Stimulated activated CD4-positive, alpha-beta T cell treated with anti-CD3 and anti-CD28 coated beads, Interleukin-15, amount 100 ng/mL, for 48 hours (primary cell): ENCODE results near the gene XPC.
"Not testable (repeated sequence)": the region's sequence is repeated elsewhere in the genome, so short reads cannot be mapped to it uniquely, and the experiment has no call there.

ENCODE experiments used
- DNase-seq, 2 donors: peaks; one replicate each; pipeline ENCODE4 v3.0.0-alpha.2; 2020; ENCODE audit warnings: low read depth in 2 of 2

Gene XPC

DNA sequence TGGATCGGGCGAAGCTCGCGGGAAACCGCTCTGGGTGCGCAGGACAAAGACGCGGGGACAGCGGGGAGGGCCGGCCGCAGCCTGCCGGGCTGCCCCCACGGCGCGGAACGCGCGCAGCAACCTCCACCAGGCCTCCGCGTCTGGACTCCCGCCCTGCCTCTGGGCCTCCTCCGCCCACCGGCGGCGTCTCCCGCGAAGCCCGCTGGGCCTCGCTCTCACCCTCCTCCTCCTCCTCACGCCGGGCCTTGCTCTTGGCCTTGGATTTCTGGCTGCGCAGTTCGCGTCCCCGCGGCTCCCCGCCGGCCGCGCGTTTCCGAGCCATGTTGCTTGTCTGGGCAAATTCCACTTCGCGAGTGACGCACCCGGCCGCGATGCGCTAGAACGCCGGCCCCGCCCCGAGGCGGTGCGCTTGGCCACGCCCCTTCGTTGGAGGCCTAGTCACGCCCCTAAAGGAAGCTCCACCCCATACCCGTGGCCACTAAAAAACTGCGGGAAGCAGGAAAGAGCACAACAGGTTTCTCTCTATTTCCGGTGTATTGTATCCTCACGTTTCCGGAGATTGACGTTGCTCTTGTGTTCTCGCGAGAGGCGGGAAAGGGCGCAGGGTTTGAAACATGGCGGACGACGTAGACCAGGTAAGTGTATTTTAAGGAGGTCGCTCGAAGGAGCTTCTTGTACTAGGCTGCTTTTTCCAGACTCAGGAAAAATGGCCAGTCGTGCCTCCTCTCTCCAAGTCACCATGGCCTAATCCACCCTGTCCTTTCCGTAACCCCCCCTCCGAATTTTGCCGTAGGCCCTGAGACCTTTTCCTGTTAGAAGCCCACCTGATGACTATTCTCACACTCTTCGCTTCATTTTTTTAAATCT lies at the start of gene XPC, which contains the start of gene LSM3:
Gene XPC (minus strand): TSS at position 355 of the 867 bp plus-strand sequence. CDS start 33 bp downstream, at position 322.
Gene LSM3 (plus strand): TSS at position 571 of the 867 bp plus-strand sequence. CDS start 44 bp downstream, at position 615.
- peak; percentile 93 to 94 for DNase-seq

DNA sequence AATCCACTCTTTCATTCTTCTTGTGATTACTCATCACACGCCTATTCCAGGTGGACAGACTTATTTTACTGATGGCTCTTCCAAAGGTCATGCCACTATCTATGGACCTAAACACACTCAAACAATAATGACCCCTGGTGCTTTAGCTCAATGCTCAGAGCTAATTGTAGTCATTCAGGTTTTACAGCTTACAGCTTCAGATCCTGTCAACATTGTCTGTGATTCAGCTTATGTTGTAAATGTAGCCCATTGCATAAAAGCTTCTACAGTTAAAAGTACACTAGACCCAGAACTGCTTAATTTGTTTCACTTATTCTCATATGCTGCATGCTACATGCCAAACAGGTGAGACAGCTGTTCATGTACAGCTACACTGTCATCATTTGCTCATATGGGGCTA lies 49.5 kb upstream of the XPC start:
- DNase-seq = no peak

DNA sequence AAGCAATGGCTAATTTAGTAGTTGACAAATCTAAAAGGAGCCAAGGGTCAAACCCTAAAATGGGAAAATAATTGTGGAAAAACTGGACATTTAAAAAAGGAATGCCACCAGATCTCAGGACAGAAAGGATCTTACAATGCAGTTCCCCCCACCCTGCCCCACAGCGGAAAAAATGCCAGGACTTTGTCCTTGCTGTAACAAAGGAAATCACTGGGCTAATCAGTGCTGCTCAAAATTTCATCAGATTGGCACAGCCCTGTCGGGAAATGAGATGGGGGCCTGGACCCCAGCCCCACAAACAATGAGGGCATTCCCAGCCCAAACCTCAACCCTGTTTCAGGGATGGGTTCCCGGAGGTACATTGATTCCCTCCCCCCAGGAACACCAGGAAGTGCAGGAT lies 48.0 kb upstream of the XPC start:
- DNase-seq = not testable (repeated sequence)

DNA sequence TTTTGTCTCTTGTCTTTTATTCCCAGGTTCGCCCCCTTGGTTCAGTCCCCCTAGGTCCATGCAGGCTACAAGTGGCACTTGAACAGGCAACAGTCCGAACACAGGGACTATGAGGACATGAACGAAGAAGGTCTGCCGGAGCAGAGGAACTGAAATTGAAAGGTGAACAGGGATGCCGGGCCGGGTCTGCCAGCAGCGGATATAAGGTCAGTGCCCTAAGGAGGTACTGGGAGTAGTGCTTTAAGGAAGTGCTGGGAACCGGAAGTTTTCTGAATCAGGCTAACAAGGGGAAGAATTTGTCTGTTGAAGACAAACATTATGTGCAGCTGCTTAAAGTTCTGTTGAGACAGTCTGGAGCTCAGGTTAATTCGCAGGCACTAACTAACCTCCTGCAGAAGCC lies 47.0 kb upstream of the XPC start:
- no peak for DNase-seq

DNA sequence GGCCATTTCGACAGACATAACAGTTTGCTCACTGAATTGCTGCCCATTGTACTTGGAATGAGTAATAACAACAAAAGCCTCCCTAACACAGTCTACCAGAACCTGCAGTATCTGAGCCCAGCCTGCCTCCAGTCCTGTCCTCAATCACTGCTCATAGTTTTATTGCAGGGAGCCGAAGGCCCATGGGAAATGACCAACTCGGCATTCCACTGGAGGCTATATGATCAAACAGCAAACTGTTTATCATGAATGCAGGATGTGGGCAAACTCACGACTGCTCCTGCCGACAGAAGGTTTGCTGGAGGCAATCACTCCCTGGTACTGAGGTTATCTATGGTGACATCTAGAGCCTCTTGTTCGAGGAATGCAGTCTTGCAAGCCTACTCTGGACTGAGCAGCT lies 46.5 kb upstream of the XPC start:
- no peak for DNase-seq

DNA sequence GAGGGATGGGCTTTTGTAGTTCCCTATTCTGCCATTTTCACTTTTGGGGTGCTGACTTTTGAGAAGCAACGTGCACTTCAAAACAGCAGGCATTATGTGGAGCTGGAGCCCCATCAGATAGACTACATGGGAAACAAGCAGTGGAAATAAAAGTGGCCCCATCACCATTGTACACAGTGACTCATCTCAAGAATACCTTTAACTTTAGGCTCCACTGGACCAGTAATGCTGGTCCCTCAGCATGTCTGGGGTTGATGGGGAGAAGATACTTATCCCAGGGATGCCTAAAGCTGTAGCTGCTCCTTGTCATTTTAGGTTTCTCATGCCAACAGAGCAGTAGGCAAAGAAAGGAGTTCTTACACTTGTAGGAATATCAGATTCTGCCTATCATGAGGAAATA lies 45.2 kb upstream of the XPC start:
- DNase-seq = no peak

DNA sequence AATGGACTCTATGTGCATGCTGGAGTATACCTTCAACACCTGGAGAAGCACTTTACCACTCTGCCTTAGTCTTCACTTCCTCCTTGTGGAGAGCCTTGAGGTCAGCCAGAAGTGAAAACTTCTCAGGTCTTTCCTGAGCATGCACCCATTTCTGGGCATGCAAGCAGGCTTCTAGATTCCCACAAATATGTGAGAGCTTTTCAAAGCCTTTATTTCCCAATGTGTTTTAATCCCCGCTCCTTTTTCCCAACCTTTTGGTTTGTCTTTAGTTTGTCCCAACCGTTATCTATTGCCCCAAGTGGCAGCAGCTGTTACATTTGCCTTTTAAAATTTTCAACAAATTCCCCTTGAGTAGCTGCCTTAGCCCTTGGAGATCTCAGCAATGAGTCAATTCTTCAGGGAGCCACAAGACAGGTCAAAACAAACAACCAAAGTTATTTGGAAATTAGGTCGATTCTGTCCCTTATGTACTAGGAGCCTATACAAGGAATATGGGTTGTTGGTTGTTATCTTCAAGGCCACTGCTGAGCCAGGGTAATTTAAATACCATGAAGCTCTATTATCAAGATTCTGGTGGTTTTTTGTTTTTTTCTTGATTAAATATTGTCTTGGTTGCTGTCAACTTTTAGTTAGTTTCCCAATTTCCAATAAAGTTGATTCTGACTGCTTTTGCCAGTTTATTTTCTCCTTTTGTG lies 44.6 kb upstream of the XPC start:
- DNase-seq = no peak

DNA sequence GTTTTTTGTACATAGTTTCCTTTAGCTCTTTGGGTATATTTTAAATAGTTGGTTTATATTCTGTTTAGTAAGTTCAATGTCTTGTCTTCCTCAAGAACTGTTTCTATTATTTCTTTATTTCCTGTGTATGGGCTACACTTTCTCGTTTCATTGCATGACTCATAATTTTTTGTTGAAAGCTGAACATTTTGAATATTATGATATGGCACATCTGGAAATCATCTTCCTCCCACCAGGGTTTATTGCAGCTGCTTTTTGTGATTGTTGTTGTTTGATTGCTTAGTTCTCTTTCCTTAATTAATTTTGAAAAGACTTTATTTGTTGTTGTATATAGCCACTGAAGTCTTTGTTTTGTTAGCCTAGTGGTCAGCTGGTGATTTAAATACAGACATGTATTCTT lies 44.1 kb upstream of the XPC start:
- no peak for DNase-seq

DNA sequence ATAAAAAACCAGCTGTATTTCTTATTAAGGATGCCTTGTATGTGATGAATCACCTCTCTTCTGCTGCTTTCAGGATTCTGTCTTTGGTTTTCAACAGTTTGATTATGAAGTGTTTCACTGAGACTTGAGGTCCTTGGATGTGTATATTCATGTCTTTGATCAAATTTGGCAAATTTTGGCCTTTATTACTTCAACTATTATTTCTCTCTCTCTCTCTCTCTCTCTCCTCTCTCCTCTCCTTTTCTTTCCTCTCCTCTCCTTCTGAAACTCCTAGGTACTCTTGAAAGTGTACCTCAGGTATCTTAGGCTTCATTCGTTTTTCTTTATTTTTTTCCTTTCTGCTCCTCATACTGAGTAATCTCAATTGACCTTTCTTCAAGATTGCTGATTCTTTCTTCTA lies 43.5 kb upstream of the XPC start:
- no peak for DNase-seq

DNA sequence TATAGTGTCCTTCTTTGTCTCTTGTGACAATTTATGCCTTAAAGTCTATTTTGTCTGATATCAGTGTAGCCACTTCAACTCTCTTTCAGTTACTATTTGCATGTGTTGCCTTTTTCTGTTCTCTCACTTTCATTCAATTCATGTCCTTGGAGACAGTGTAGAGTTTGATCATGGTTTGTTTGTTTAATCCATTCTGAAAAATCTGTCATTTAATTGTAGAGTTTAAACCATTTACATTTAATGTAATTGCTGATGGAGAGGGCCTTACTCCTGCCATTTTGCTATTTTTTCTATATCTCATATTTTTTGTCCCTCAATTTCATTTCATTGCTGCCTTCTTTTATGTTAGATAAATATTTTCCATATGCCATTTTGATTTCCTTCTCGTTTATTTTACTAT lies 42.5 kb upstream of the XPC start:
- no peak for DNase-seq

DNA sequence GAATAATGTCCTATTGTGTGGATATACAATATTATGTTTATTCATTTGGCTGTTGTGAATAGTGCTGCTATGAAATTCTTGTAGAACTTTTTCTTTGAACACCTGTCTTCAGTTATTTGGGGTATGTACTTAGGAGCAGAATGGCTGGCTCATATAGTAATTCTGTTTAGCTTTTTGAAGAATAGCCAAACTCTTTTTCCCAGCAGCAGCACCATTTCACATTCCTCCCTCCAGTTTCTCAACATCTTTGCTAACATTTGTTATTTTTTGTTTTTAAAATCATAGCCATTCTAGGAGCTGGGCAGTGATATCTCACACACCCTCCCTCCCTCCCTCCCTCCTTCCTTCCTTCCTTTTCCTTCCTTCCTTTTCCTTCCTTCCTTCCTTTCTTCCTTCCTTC lies 40.0 kb upstream of the XPC start:
- no peak for DNase-seq

DNA sequence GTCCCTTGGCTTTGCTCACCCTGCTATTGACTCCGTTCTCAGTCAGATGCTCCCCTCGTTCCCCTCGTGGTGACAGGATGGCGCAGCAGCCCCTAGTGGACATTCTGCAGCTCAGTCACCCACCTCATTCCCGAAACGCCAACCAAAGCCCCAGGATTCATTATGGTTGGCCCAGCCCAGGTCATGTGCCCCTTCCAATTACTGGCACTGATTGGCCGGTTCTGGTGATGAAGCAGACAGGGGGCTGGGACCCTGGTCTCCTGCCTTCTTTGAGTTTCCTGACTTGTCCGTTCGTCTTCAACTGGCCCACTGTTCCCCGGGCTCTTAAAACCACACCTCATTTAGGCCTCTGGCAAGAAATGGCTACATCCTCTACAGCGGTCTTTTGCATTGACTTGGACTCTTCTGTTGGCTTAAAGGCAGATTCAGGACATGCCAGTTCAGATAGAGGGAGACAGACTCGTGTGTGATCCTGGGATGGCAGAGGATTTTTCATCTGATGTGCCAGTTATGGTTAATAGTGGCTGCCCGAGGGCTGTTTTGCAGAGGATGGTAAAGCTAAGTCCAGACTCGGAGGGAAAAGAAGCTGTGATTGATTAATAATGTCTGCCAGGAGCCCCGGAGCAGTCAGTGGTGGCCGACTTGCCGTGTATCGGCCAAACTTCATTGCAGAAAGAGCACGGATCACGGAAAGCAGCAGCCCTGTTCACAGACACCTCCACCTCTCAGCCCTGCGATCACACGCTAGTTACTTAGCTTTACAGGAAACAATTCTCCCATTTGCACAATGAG lies 38.1 kb upstream of the XPC start:
- DNase-seq = peak; percentile 20 to 27

DNA sequence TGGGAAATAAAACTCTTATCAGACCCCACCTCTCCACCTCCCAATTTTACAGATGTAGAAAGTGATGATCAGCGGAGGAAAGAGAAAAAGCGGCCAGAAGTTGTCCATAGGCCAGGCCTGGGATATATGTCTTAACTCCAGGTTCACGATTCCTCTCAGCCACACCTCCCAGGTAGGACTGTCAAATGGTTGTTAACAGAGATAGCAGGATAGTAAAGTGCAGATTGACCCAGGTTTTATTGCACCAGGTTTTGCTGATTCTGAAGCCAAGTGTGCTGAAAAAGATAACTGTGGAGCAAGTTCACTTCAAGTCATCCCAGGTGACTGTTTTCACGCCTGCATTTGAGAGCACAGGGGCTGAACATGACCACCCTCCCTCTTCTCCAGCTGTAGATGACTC lies 36.4 kb upstream of the XPC start:
- no peak for DNase-seq

DNA sequence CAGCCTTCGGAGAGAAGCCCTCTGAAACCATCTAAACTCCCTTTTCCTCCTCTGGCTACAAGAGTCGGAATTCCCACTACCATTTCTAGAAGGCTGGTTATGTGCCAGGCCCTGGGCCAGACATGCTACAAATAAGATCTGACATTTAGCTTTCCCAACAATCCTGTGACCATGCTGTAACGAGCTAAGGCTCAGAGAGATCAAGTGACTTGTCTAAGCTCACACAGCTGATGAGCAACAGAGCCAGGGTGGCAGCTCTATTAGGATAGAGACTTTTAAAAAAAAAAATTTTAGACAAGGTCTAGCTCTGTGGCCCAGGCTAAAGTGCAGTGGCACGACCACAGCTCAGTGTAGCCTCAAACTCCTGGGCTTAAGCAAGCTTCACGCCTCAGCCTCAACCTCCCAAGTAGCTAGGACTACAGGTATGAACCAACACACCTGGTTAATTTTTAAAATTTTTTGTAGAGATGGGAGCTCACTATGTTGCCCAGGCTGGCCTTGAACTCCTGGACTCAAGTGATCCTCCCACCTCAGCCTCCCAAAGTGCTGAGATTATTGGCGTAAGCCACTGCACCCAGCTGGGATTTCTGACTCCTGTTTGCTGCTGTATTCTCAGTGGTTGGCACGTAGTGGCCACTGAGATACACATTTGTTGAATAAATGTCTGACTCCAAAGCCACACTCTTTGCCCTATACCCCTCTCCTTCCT lies 34.8 kb upstream of the XPC start:
- DNase-seq = no peak

DNA sequence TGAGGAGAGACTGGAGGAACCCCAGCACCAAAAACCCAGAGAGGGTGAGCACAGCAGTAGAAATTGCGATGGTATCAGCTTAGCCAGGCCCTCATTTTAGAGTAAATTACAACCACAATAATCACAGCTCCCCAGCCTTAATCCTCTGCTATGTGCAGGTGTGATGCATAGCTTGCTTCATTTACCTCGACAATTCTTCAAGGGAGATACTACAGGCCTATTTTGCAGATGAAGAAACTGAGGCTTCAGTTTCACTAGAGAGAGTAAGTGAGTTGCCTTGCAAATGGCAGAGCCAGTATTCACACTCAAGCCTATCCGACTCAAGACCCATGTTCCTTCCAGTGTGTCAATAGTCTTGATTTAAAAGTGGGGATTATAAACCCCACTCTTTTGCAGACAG lies 33.6 kb upstream of the XPC start:
- DNase-seq = no peak

DNA sequence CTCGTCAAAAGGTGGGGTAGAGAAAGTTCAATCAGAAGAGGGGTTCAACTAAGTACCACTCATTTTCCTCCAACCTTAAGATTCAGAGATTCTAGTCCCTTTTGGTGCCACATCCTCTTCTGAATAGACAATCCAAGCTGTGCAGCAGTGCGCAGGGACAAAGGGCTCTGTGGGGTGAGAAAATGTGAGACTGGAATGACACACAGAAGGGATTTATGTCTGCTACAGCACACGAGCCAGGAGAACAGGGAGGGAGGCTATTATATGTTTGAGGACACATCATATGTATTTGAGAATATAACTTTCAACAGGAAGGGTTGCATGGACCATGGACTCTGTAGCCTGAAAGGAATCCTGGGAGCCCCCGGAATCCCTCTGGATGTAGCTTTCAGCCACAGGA lies 33.2 kb upstream of the XPC start:
- no peak for DNase-seq

DNA sequence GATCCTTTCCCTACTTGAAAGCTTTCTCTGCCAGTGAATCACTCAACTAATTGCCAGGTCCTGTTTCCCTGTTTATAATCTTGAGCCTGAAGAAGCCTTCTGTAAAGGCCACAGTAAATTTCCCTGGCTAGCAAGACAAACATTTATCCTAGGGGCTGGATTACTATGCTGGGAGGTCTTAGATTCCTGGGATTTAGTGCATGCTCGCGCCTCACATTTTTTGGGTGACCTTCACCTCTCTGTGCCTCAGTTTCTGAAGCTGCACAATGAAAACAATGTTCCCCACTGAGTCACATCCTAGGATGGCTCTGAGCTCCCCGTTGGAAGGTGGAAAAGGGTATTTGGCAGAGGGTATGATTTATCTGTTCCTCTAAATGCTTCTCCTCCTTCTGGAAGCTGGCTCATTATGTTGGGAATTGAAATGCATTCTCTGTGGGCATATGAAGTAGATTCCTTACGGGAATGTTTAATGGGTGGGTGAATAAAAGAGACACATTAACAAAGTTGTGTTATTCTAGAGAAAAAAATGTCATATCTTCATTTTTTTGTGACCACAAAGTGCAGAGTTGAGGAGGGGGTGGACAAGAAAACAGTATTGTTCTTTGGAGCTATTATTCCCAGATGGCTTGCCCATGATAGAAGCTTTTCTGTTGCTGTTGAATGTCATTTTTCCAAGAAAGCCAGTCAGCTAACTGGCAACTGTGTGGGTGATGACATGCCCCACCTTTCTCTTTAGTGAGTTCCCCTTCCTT lies 32.6 kb upstream of the XPC start:
- DNase-seq = no peak

DNA sequence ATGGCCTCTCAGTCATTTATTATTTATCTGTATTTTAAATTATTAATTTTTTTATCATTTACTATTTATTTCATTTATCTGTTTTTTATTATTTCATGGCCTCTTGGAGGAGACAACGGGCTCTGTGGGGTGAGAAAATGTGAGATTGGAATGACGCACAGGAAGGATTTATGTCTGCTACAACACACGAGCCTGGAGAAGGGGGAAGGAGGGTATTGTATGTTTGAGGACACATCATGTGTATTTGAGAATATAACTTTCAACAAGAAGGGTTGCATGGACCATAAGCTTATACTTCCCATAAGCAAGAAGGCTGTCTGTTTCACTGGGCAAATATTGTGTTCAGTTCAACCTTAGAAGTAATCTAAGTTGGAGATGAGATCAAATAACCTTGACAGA lies 31.9 kb upstream of the XPC start:
- no peak for DNase-seq

DNA sequence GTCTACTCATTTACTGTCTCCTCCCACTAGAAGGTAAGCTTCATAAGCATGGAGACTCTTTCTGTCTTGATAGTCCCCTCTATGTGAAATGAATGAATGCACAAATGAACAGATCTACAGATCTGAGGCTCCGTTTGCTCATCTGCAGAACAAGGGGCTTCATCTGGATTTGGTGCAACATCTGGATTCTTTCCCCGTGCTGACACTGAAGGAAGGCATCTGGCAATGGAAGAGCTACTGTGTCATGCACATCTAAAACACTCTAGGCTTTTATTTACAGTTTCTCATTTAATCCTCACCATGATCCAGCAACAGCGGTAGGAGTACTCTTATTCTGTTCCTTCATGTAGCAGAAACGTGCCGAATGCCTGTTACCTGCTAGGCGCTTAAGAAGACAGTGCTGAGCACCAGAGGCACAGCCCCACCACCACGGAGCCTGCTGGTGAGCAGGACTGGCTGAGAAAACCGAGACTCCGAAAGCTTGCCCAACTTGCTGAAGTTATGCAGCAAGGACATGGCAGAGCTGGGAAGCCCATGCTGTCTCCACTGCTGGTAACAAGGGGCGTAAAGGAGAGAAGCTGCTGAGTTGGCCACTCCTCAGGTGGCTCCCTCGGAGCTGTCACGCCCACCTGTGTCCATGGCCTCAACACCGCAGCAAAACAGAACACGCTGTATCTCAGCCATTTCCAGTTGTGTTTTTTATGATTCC lies 31.3 kb upstream of the XPC start:
- DNase-seq = no peak

DNA sequence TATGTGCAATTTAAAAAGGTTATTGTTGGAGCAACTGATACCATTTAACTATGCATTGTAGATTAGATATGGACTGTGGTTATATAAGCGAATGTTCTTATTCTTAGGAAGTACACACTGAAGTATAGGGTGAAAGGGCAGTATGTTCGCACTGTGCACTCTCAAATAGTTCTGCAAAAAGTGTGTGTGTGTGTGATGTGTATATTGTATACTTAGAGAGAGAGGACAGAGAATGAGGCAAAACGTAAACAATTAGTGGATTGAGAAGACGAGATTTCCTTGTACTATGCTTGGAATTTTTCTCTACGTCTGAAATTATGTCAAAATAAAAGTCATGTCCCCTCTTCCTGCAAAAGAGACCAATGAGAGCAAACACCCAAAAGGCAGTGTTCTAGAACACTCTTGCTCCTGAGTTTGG lies 30.6 kb upstream of the XPC start:
- DNase-seq = no peak
